ENCODE results near the gene SESN2.

Gene SESN2

DNA sequence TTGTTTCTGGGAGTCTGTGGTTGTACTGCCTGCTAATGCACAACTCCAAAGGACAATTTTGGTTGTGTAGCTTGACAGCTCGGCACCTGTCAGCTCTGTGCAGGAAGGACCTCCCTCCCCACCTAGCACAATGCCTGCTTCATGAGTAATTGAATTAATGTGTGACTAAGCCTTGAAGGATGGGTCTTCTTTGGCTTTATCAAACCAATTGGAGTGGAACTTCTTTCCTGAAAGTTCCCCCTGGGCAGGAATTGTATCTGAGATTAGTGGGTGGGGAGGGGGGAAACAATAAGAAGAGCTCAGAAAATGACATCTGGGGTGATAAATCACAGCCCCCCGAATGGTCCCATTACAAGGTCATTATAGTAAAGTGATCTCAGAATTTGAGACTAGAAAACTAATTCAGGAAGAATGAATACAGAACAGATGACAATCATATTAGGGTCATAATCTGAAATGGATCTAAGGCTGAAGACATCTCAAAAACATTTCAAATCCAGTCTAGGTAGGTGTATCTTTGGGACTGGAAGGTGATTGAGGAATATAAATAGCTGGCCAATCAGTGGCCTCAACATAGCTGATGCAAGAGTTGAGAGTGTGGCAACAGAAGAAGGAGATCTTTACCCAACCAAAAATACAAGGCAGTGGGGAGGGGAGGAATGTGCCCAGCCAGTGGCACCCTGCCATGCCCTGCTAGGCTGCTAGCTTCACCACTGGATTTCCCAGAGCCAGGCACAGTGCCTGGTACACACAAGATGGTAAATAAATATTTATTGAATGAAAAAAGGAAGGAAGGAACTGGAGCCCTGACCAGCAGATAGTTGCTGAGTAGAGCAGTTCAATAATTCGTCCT lies 10.1 kb upstream of the SESN2 start:
- no peak for DNase-seq (ENCODE audit: low read depth in 2 of 2)

DNA sequence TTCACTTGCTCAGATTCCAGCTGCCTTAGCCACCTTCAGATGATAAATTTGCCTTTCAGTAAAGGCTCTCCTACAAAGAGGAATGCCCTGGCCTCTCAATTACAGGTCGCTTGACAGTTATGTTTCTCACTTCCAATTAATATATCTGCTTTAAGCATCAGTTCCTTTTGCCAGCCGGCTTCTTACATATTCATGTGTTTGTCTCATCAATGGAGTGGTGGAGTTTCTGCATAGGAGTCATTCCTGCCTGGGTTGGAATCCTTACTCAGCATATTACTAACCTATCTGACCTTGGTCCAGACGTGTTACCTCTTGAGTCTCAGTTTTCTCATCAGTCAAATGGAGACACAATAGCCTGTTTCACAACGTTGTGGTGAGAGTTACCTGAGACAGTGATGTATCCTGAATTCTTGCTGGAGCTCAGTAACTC lies 9.4 kb upstream of the SESN2 start:
- DNase-seq (ENCODE audit: low read depth in 2 of 2): no peak

DNA sequence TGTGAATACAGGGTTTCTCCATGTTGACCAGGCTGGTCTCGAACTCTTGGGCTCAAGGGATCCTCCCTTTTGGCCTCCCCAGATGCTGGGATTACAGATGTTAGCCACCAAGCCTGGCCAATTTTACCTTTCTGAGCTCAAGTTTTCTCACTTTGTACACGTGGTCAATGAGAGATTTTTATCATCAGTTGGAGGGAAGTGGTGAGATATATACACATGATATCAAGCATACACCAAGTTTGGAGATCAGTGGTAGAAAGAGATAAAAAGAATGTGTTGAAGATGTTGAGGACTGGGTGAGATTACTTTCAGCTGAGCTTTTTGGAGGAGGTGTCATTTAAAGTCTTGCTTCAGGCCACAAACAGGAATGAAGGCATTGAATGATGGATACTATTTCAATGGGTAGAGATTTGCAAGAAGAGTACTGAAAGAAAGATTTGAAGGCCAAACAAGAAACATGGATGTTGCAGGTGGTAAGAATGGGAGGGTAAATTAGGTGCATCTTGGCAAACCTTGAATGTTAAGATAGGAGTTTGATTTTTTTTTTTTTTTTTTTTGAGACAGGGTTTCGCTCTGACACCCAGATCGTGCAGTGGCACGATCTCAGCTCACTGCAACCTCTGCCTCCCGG lies 3.0 kb upstream of the SESN2 start:
- no peak for DNase-seq (ENCODE audit: low read depth in 2 of 2)

DNA sequence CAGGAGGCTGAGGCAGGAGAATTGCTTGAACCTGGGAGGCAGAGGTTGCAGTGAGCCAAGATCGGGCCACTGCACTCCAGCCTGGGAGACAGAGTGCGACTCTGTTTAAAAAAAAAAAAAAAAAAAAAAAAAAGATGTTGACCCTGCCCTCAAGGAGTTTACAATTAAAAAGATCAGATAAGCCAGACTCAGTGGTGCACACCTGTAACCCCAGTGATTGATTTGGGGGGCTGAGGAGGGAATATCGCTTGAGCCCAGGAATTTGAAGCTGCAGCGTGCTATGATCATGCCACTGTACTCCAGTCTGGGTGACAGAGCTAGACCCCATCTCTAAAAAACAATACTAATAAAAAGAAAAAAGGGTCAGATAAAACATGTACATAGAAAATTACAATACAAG lies 1.6 kb upstream of the SESN2 start:
- DNase-seq (ENCODE audit: low read depth in 2 of 2): no peak

DNA sequence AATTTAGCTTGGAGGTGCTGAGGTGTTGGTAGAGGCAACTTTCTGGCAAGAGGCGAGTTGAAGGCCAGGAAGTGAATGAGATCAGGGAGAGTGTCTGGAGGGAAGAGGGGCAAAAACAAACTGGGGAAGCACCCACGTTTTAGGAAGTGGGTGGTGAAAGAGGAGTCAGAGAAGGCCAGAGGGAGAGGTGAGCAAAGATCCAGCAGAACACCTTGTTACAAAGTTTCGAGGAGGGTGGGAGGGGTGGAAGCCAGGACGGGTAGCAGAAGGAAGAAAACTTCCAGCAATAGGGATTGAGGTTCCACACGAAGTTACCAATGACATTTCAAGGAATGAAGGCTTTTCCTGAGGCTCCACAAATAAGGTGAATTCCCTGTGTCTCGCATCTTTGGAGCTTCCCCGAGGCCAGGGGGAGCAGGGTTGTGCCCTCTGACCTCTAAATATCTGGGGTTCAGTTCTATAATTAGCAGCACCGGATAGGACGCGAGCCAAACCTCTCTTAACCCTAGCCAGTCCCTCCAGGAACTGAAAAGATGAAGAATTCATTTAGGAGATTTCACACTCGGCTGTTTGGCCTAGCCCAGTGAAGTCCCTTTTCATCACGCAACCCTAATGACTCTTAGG lies 578 bp upstream of the SESN2 start:
- no peak for DNase-seq (ENCODE audit: low read depth in 2 of 2)

DNA sequence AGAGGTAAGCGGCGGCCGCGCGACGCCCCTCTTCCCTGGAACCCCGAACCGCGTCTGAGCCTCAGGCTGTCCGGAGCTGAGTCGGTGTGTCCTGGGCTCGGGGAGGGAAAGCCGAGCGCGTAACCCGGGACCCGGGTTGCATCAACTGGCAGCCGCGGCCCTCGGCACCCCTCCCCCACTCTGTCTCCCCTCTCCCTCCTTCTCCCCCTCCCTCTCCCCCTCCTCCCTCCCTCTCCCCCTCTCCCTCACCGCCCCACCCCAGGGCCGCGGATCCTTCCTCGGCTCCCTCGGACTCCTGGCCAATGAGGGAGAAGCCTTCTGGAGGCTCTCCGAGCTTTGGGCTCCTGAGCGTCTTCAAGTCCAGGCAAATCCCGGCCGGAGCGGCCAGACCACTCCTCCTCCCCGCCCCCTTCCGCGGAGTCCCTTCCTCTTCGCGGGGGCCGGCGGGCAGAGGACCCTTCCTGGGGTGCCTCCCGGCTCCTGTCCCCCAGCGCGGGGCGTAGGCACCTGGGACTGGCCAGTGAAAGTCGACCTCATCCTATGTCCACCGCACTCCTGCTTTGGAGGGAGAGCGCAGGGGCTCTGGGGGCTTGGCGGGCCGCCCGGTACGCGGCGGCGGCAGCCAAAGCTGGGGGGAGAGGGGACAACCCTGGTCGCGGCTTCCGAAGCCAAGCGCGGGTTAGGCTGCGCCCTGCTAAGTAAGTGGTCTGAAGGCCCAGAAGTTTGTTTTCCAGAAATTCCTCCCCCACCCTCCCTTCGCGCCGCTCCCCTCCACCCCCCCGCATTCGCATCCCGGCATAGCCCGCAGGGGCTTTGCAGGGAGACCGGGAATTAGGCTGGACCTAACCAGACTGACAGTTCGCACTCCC lies 850 bp downstream of the SESN2 start:
- DNase-seq (ENCODE audit: low read depth in 2 of 2): no peak

DNA sequence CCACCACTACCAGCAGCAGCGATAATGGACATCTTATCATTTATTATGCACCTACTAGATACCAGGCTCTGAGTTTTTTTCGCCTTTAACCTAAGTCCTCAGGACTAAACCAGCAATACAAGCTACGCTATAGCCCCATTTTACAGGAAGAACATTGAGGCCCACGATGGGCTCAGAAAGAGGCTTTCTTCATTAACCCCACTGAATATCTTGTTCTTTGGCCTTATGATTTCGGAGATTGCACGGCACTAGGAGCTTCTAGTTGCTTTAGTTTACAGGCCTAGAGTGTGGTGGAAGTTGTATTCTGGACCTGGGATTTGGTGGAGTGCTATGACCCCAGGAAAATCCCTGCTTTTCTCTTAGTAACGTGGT lies 1.5 kb downstream of the SESN2 start:
- no peak for DNase-seq (ENCODE audit: low read depth in 2 of 2)

DNA sequence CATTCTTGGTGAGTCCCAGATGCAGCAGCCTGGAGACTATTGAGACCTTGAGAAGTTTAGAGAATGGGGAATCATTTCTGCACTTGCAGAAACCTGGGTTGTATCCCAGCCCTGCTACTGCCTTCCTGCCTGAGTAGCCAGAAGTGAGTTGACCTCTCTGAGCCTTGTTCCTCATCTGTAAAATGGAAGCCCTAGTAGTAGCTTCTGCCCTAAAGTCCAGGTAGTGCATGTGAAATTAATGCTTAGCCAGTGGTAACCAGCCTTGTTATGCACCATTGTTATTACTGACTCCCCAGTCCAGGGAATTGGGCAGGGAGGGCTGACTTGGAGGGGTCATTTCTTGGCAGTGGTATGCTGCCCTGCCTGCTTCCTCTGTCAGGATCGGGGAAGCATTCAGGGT lies 5.6 kb downstream of the SESN2 start:
- DNase-seq (ENCODE audit: low read depth in 2 of 2): no peak

DNA sequence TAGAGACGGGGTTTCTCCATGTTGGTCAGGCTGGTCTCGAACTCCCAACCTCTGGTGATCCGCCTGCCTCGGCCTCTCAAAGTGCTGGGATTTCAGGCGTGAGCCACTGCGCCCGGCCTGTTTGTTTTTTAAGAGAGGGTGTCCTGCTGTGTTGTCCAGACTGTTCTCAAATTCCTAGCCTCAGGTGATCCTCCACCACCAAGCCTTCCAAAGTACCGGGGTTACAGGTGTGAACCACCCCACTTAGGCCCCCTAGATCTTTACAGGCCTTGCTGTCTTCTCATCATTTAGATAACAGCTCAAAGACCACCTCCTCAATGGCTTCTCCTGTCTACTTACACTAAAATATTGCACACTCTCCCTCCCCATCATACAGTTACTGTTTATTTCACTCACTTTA lies 6.3 kb downstream of the SESN2 start:
- no peak for DNase-seq (ENCODE audit: low read depth in 2 of 2)

DNA sequence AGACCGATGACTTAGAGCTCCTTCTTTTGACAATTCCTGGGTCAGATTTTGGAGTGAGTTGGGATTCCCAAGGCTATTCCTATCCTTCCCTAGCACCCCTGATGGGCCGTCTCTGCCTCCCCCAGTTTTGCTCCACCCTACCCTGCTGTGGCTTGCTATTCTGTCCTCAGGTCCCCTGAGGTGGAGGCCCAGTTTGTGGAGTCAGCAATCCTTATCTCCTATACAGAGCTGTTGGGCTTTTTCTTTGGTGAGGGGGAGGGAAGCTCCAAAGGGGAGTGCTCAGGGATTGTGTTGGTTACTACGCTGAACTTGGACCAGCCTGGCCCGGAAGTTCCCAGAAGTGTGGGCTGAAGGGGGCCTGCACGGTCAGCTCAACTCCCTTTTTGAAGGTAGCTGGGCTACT lies 7.6 kb downstream of the SESN2 start:
- DNase-seq (ENCODE audit: low read depth in 2 of 2): no peak

DNA sequence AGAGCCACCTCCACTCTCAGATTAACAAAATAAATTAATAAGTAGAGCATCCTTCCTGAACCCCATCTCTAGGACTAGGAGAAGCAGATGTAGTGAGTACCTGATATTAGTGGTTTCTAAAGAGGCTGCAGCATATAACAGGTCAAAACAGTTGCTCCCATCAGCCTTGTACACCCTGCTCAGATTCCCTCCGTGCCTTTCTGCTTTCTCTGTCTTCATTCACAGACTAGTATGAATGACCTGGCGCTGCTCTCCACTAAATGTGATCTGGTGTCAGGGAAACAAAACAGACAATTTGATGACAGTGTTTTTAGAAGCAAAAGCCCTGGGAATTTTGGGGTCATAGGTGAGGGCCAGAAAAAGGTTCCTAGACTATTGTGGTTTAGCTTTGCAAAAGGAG lies 8.3 kb downstream of the SESN2 start:
- DNase-seq (ENCODE audit: low read depth in 2 of 2): no peak

DNA sequence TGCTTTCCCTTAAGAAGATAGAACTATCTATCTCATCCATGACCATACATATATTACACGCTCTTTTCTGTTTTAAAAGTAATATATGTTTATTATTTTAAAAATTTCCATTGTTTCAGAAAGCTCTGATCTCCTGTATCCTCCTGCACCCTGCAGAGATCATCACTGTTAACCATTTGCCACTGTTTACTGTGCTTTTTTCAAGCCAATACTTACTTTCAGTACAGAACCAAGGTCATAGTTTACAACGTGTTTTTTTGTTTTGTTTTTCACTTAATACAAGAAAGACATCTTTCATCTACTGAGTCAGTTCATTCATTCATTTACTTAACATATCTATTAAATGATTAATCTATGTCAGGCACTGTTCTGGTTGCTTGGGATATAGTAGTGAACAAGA lies 10.2 kb downstream of the SESN2 start:
- no peak for DNase-seq (ENCODE audit: low read depth in 2 of 2)

DNA sequence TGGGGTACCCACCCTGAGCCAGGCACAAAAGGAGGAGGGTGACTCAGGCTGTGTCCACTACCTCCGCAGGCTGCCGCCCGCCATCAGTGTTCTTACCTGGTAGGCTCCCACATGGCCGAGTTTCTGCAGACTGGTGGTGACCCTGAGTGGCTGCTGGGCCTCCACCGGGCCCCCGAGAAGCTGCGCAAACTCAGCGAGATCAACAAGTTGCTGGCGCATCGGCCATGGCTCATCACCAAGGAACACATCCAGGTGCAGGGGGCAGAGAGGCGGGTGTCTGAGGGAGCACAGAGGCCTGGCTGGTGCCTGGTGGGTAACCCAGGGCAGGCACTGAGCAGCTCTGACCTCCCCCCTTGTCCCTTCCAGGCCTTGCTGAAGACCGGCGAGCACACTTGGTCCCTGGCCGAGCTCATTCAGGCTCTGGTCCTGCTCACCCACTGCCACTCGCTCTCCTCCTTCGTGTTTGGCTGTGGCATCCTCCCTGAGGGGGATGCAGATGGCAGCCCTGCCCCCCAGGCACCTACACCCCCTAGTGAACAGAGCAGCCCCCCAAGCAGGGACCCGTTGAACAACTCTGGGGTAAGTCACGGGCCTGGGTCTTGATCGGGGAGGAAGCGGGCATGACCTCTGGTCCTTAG lies 13.0 kb downstream of the SESN2 start:
- DNase-seq (ENCODE audit: low read depth in 2 of 2): no peak

DNA sequence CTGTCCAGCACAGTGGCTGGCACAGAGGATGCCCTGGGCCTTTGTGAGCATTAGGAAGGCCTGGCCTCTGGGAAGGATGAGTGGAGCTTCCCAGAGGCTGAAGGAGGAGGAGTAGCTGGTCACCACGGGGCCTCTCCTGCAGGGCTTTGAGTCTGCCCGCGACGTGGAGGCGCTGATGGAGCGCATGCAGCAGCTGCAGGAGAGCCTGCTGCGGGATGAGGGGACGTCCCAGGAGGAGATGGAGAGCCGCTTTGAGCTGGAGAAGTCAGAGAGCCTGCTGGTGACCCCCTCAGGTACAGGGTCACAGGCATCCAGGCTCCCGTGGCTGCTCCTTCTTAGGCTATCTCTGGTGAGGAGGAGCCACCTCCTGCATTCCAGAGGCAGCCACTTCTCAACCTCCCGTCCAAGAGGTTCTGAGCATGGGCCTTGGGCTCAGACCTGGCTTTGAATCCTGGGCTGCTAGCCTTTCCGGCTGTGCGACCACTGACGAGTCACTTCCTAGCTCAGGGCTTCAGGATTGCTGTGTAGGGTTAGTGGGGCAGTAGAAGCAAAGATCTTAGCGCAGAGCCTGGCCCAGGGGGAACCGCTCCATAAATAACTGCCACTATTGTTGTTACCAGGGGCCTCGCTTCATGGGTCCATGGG lies 14.0 kb downstream of the SESN2 start:
- no peak for DNase-seq (ENCODE audit: low read depth in 2 of 2)

DNA sequence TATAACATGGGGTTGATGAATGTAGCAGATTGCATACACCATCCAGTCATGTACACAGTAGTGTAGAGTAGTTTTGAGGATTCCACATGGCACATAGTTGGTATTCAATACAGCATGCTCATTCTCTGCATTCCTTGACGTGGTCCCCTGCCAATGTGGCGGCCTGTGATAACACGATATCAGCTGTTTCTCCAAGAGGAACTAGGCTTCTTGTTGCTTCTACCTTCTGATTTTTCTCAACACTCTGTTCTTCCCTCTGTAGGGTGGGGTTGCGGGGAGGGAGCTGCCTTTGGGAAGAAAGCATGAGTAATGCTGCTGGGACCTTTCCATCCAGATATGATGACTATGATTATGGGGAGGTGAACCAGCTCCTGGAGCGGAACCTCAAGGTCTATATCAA lies 19.4 kb downstream of the SESN2 start:
- no peak for DNase-seq (ENCODE audit: low read depth in 2 of 2)

DNA sequence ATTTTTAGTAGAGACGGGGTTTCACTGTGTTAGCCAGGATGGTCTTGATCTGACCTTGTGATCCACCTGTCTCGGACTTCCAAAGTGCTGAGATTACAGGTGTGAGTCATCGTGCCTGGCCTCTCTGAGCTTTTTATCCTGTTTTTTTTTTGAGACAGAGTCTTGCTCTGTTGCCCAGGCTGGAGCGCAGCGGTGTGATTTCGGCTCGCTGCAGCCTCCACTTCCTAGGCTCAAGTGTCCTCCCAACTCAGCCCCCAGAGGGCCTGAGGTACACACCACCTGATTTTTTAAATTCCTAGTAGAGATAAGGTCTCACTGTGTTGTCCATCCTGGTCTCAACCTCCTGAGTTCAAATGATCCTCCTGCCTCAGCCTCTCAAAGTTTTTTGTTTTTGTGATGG lies 20.4 kb downstream of the SESN2 start:
- no peak for DNase-seq (ENCODE audit: low read depth in 2 of 2)

DNA sequence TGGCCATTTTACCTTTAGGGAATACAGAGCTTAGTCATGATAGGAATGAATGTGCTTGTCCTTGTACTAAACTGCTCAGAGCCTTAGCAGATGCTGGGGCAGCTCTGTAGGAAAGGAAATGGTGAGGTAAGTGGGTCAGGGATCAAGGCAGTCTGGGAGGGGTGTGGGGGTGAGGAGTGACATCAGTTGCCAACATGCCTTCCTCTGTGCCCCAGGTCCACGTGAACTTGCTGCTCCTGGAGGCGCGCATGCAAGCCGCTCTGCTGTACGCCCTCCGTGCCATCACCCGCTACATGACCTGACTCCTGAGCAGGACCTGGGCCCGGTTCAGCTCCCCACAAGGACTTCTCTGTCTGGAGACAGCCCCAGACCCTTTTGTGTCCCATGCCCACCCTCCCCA lies 21.2 kb downstream of the SESN2 start:
- DNase-seq (ENCODE audit: low read depth in 2 of 2): no peak

DNA sequence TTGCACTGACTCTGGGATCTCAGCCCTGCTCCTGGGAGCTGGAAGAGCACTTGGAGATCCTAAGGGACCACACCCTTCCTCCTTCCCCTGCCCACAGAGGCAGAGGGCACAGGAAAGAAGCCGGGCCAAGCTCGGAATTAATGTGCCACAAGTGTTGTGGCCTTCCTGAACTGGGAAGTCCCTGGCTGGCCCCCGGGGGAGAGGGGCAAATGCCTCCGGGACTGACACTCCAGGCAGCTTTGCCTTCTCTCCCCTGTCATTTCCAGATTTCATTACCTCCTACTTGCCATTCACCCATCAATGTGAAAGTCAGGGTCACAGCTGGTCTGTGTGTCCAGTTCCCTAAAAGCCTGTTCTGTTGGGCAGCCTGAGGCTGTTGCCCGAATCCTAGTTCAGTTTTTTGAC lies 21.7 kb downstream of the SESN2 start:
- DNase-seq (ENCODE audit: low read depth in 2 of 2): no peak

DNA sequence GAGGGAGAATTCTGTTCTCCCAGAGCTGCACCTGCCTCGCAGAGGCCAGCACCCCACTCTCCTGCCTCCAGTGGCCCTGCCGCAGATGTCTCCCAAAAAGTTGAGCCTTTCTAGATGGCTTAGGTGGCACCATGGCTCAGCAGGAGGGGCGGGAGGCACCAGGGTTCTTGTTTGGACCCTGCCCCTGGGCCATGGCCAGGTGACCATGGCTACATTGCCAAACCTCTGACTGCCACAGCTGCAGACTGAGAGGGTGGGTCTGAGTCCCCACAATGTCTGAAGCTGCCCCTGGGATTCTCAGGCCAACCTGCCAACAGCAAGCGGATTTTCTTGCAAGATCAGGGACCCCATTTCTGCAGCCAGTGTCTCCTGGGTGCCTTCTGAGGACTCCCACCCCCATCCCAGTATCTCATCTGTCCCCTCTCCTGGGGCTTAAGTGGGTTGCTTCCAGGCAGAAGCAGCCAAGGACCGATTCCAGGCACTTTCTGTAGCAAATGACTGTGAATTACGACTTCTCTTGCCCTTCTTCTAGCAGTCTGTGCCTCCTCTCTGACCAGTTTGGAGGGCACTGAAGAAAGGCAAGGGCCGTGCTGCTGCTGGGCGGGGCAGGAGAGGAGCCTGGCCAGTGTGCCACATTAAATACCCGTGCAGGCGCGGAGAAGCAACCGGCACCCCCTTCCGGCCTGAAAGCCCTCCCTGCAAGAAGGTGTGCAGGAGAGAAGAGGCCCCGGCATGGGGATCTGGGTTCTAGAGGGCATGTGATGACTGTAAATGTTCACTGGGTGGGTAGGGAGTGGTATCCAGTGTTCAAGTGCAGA lies 22.5 kb downstream of the SESN2 start:
- no peak for DNase-seq (ENCODE audit: low read depth in 2 of 2)

Data from stimulated activated CD8-positive, alpha-beta memory T cell treated with anti-CD3 and anti-CD28 coated beads, Interleukin-2, amount 100 ng/mL, for 48 hours (primary cell).